Measurements from ENCODE around the gene EPHB1.

The EPHB1 gene

GRCh38 chr3:135082706-135083105, 287.6 kb downstream of the EPHB1 start:
- no peak for TF ChIP-seq CTCF (IDR thresholded peaks at IDR 0.05; ENCODE audit: low read depth, low read length, missing control alignments)
- H3K4me3 ChIP-seq (ENCODE audit: low read depth, low read length) = no peak overlapping the region
- in situ Hi-C loops (cut with HindIII; ENCODE audit: low sequenced_read_pairs) = no loop called here
- no peak for DNase-seq (ENCODE audit: low read depth)

GRCh38 chr3:135083179-135083578, 288.1 kb downstream of the EPHB1 start:
- DNase-seq (ENCODE audit: low read depth) = no peak
- TF ChIP-seq CTCF (IDR thresholded peaks at IDR 0.05; ENCODE audit: low read depth, low read length, missing control alignments) = no peak
- H3K4me3 ChIP-seq (ENCODE audit: low read depth, low read length) = no peak overlapping the region
- in situ Hi-C loops (cut with HindIII; ENCODE audit: low sequenced_read_pairs) = no loop called here

- H3K4me3 ChIP-seq (ENCODE audit: low read depth, low read length) = no peak overlapping the region
- DNase-seq (ENCODE audit: low read depth) = no peak
- no peak for TF ChIP-seq CTCF (IDR thresholded peaks at IDR 0.05; ENCODE audit: low read depth, low read length, missing control alignments)
- in situ Hi-C loops (cut with HindIII; ENCODE audit: low sequenced_read_pairs) = no loop called here
These were observed 288.7 kb downstream of the EPHB1 start for GRCh38 chr3:135083756-135084155.

- in situ Hi-C loops (cut with HindIII; ENCODE audit: low sequenced_read_pairs) = no loop called here
- no peak for DNase-seq (ENCODE audit: low read depth)
These were observed 289.3 kb downstream of the EPHB1 start for GRCh38 chr3:135084405-135084804.

GRCh38 chr3:135084976-135085375, 289.9 kb downstream of the EPHB1 start:
- no peak for DNase-seq (ENCODE audit: low read depth)
- no peak for TF ChIP-seq CTCF (IDR thresholded peaks at IDR 0.05; ENCODE audit: low read depth, low read length, missing control alignments)
- H3K4me3 ChIP-seq (ENCODE audit: low read depth, low read length) = no peak overlapping the region
- in situ Hi-C loops (cut with HindIII; ENCODE audit: low sequenced_read_pairs) = no loop called here

More at GRCh38 chr3:135084405-135084804, 289.3 kb downstream of the EPHB1 start:
- no peak for TF ChIP-seq CTCF (IDR thresholded peaks at IDR 0.05; ENCODE audit: low read depth, low read length, missing control alignments)
- H3K4me3 ChIP-seq (ENCODE audit: low read depth, low read length) = no peak overlapping the region

- no peak for DNase-seq (ENCODE audit: low read depth)
- H3K4me3 ChIP-seq (ENCODE audit: low read depth, low read length) = no peak overlapping the region
- no peak for TF ChIP-seq CTCF (IDR thresholded peaks at IDR 0.05; ENCODE audit: low read depth, low read length, missing control alignments)
- in situ Hi-C loops (cut with HindIII; ENCODE audit: low sequenced_read_pairs) = no loop called here
These were observed 290.8 kb downstream of the EPHB1 start for GRCh38 chr3:135085652-135086436.
